Cerebellar nuclear complex (tissue), 1 donor: ENCODE results near the gene DAB1.

Experiments
- DNase-seq, 2 experiments: peaks; one replicate each; lab custom pipeline; 2025; lab: John Stamatoyannopoulos, UW

Gene DAB1

DNA sequence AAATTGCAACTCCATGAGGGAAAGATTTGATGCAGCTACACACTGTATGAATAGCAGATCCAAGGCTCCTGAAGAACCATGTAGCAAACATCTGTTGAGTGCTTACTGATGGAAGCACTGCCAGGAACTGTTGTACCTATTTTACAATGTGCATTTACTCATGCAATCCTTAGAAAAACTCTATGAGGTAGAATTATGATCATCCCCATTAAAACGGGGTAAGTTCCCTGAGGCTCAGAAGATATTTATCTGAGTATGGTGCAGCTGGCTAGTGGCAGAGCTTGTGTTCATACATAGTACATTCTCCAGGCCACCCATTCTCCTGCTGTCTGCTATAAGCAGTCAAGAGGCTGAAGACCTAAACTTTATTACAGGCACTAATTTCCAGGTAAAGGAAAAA, 403.6 kb downstream of the DAB1 start:
- DNase-seq = no peak

DNA sequence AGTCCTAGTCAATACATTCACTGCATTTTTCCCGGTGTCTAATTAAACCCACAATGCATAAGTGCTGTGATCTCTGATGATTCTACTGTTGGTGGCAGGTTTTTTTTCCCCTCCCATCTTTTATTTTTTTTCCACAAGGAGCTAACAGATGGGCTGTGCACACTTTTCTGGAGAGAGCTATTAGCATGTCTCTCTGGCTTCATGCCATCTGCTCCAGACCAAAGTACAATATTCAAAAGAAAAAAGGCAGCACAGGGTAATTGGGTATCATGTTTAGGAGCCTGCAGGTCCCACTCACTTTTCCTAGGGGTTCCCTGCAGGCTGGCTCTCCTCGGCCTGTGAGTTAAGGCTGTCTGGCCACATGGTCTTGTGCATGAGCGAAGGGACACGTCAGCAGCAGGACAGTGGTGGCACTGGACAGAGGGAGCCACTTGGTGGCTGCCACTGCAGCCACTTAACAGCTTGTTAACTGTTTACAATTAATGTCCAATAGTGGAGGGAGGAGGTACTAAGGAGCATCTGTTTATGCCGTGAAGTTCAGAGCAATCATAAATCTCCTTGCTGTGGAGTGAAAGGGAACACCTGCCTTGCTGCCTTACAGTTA, 404.5 kb downstream of the DAB1 start:
- DNase-seq = no peak

DNA sequence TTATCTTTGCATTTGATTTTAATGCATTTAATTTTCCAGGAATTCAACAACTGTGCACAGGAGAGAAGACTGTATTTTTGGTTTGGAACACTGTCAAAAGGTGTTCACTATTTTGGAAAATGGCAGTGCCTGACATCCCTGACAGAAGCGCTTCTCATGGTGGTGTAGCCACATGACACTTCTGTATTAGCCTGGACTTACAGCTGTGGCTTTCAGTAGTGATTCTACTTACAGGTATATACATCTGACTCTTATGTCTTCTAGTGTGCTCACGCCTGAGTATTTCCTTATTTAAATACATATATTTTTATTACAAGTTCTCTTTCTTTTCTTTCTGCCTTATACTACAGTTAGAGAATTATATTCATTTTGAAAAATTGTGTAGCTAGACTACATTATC, 405.7 kb downstream of the DAB1 start:
- DNase-seq = no peak

DNA sequence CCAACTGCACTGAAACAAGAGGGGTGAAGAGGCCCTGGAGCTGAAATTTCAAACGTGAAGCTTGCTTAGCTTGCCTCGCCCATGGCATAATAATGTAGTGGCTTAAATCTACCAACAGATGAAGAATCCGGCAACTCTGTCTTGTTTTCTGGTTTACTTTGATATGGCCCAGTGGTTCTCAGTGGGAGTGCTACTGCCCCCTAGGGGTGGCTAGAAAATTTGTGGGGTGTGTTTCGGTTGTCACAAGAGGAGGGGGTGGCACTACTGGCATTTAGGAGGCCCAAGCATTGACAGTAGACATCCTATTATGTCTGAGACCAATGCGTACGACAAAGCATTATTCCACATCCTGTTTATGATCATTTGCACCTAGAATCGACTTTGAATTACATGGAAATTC, 406.1 kb downstream of the DAB1 start:
- DNase-seq = no peak

DNA sequence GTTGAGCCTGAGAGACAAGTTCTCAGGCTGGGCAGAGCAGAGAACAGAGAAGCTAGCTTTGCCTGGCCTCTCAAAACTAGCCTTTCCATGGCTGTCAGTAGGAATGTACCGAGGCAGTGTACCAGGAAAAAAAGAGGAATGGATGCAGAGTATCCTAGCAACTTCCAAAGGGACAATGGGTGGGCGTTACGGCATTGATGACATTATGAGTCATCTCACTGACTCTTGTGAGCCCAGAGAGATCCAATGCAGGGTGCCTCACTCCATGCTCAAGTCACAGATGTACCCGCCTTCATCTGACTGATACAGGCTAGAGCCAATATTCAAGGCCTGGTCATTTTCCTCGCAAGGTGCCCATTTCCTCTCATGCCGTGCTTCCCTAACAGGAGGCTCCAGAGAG, 406.7 kb downstream of the DAB1 start:
- no peak for DNase-seq

DNA sequence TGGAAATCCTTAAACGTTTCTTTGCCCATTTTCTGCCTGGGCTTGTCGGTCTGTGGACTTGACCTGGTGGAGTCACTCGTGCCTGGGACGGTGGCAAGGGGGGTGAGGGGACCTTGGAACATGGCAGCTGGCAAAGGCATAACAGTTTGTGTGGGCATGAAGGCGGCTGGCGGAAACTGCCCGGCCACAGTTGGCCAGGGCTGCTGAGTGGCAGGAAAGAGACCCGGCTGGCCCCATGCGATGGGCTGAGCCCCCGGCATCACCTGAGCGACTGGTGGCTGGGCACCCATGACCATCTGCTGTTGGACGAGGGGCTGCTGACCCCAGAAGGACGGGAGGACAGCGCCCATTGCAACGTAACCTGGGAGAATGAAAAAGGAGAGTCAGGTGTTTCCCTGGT, 408.8 kb downstream of the DAB1 start:
- DNase-seq = no peak

DNA sequence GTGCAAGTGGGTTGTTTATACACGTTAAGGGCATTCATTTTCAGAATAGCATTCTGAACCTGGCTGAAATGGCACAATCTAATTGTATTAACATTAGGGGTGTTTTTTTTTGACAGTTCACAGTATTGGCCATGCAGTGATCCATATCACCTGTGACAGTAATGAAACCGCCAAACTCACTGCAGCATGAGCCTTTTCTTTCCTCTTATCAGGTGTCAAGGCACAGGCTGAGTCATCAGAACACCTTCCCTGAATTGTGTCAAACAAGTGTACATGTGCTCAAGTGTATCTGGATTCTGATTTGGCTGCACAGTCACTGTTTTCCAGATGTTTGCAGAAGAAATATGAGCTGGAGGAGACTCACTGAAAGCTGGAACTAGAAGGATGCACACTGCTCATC, 410.3 kb downstream of the DAB1 start:
- no peak for DNase-seq

DNA sequence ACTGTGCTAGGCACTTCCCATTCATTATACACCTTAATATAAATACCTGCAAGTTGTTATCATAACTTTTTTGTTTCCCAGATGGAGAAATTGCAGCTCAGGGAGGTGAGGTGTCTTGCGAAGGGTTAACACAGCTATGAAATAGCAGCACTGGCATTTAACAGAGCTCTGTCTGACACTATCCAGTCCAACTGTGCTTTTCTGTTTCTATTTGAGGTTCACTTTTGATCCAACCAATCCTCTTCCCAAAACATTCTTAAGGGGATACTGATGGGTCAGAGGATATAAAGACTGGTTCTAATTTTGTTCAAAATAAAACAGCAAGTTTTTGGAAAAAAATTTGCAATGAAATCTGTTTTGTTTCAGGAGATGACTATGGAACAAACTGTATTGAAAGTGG, 411.5 kb downstream of the DAB1 start:
- DNase-seq = no peak

DNA sequence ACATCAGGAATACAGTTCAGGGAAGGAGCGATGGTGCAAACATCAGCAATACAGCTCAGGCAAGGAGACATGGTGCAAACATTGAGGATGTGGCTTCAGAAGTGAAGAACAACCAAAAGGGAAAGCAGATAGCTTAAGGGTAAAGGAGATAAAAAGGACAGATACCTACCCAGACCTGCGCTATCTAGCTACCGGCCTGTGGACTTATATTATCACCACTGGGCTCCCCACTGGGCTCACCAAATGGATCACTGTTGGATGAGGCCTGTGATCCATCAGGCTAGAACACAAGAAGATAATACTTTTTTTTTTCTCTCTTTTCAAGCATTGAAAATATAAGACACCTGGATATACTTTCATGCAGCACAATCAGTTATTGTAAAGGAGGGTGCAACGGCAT, 413.3 kb downstream of the DAB1 start:
- no peak for DNase-seq

DNA sequence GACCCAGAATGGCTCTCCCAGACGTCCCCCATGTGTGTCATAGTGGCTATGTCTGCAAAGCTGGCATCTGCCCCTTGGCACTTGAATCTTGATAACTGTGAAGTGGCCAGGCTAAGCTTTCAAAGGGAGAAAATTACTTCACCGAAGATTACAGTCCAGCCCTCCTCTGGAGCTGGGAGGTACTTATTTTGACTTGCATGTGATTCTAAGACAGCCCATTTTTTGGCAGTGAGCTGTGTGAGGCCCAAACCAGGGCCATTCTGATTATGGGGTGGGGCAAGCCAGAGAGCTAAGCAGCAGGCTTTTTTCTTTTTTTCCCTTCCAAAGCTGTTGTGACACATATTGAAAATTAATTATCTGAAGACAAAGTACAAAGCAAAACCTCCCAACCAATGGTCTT, 415.9 kb downstream of the DAB1 start:
- DNase-seq = no peak

DNA sequence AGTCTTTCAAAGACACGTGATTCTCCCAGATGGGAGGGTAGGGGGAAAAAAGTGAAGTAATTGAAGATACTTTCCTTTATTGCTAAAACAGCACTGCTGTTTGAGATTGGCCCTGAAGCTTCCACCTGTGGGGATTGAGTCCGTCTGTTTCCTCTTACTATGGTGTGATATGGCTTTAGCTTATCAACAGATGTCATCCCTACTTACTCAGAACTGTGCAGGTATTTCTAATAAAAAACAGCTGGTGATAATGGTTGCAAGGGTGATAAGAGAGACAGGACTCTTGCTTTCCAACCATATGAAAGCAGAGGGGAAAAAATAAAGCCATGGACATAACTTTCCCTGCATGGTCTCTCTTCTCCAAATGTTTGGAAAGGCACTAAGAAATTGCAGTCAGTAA, 416.4 kb downstream of the DAB1 start:
- no peak for DNase-seq

DNA sequence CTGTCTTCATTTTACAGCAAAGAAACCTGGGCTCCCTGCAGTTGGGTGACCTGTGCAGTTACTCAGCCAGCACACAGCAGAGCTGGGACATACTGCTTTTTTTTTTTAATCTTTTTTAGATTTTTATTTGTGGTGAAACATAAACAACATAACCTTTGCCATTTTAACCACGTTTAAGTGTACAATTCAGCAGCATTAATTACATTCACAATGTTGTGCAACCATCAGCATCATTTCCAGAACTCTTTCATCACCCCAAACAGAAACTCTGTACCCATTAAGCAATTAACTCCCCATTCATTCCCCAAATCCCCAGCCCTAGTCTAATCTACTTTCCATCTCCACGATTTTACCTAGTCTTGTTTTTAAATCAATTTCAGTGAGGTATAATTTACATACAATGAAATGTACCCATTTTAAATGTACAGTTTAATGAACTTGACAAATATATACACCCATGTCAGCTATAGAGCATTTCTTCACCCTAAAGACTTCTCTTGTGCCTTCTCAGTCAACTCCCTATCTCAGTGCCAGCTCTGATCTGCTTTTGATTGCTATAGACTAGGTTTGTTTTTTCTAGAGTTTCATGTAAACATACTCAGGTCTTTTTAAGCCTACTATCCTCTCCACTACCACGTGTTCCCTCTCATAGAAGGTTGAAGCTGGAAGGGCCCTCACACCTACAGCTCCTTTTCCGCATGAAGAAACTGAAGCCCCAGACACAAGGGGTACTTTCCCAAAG, 420.3 kb downstream of the DAB1 start:
- no peak for DNase-seq

DNA sequence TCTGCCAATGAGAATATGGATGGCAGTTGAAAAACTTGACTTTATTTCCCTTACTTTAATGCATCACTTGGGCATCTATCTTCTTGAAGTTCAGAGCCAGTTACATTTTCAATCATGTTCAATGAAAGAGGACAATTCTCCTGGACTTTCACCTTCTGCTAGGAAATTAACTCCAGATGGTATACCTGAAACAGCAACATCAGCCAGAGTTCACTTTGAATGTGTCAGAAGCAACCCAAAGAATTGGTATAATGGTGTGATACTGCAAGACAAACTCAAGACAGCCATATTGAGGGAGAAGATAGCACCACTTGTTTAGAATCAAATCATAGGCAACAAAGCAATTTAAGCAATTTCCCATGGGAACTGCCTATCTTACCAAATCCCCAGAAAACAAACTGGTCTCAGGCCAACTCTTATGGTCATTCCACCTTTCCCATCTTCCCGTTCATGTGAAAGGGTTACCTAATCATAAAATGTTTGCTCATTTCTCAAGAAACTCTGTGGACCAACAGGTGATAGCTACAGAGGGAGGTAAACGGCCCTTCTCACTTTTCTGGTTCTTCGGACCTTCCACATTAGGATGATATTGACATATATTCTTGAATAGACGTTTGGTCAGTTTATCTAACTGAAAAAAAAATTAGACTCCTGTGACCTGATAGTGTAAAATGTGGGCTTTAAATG, 428.3 kb downstream of the DAB1 start:
- DNase-seq = no peak

DNA sequence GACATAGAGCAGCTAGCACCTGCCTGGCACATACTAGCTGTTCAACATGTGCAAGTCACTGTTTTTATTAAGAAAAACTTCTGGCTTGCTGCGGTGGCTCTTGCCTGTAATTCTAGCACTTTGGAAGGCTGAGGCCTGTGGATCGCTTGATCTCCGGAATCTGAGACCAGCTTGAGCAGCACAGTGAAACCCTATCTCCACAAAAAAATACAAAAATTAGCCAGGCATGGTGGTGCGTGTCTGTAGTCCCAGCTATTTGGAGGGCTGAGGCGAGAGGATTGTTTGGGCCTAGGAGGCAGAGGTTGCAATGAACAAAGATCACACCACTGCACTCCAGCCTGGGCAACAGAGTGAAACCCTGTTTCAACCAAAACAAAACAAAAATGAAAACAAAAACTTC, 430.4 kb downstream of the DAB1 start:
- DNase-seq = no peak

DNA sequence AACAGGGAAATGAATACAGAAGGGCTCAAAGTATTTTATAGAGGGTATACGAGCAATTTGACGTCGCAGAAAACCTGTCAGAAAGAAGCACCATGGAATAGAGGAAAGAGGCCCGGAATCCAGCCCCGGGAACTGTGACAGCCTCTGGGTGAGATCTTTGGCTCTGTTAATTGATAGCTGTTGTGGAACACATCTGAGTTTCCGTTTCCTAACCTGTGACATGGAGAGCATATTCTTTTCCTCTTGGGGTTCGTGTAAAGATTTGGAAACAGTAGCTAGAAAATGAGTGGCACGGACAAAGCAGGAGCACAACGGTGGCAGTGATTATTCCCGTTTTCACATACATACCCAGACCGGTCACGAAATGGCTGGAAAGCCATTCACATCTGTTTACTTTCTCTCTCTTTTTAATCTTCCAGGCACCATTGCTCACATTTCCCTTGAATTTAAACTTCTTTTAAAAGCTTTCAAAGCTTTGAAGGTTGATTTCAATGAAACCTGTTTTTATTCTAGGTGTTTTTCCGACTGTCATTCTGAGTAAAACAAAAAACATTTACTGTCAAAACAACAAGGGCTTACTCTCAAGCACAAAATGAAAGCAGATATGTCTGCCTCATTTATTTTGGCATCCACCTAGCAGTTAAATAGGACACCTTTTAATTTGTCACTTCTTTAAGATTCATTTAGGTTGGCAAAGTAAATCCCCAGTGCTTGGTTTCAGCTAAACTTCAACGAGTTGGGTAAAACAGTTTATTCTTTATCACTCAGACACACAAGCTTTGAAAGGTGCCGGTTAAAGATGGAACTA, 431.3 kb downstream of the DAB1 start:
- DNase-seq = no peak

DNA sequence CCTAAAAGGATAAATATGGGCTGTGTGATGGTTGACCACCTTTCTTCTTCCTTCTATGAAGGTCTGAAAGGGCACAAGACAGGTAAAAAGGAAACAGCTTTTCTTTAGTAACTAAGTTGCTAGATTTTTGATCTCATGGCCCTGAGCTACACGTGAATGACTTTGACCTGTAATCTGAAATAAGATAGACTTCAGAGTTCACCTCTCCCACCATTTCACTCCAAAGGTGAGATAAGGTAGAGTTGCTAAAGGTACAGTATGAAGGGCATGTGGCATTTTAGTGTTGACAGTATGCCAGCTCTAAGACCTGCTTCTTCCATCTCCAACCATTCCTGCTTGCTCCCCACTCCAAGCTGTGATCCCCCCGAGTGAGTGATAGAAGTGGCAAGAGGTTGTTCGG, 432.3 kb downstream of the DAB1 start:
- no peak for DNase-seq

DNA sequence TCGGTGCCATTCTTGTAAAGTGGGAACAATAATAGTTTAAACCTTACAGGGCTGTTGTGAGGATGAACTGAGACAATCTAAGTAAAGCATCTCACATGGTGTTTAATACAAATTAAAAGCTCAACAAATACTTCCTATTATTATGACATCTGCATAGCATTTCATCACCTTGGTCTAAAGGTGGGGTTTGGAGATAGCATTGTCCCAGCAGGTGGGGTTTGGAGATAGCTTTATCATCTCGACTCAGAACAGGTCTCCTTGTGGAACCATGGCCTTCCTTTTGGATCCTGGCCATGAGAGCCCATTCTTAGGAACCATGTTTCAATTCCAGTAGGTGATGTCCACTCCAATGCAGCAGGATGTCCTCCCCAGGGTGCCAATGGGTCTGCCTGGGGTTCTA, 437.5 kb downstream of the DAB1 start:
- no peak for DNase-seq

DNA sequence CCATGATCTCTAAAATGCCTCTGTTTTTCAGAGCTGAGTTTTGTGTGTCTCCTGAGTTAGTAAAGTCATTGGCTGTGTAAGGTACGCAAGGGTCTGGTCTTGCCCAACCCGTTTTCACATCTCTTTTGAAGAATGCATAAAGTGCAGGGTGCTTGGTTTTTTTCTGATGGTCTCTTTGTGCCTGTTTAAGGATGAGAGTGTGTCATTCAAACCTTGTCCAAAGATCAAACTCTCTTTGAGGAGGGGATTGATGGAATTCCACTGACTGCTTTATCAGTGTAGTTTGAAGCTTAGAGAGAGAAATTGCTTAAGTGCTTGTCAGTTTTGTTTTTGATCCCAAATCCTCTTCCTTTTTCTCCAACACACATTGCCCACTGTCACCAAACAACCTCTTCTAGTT, 438.0 kb downstream of the DAB1 start:
- no peak for DNase-seq

DNA sequence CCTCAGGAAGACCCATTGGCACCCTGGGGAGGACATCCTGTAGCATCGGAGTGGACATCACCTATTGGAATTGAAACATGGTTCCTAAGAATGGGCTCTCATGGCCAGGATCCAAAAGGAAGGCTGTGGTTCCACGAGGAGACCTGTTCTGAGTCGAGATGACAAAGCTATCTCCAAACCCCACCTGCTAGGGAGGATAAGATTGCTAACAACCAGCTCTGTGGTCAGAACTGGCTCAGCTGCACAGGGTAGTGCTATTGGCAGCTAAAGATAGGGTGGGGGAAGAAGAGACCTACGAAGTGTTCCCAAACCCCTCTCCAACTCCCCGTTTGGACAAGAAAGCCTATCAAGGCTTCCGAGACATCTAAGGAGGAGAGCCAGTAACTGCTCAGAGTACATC, 440.4 kb downstream of the DAB1 start:
- no peak for DNase-seq

DNA sequence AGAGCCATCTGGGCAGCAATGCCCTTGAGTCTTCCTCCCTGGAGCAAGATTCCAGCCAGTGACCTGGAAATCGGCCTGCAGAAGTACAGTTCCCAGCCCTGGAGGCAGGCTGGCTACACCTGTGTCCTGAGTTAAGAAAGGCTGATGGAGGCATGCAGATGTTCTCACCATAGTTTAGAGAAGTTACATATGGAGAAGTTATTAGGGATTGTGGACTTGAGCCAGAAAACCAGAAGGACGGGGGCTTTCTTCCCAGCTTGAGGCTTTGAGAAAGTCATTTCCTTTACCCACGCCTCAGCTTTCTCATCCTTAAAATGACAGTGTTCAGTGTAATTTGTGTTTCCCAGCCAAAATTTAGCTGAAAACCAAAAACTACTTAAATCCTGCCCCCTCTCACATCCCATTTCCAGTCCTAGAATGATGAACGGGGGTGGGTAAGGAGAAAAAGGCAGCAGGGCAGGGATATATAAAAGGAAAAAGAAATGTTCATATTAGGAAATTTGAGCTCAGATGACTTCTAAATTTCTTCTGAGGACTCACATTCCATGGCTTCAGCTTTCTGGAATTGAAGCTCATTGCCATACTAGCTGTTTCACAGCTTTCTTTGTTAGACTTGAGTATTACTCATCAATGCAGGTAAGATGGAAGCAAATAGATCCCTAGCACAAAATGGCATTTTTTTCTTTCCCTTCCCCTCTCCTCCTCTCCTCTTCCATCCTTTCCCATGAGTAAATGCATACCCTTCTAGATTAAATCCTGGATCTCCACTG, 443.7 kb downstream of the DAB1 start:
- DNase-seq = no peak

DNA sequence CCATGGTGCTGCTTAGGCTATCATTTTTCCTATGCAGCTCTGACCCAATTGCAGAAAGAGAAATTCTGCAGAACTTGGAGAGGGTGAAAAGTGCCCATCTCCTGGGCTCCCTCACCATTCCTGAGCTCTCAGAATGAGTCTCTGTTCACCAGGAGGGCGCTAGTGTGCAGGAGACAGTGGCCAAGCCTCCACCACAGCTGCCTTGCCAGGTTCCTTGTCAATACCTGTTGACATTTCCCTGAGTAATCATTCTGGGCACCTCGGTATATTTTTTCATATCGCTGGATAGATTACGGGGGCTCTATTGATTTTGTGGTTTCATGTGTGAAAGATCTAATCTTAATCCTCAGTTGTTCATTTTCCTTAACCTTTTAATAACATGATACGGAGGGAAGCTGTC, 445.0 kb downstream of the DAB1 start:
- DNase-seq = no peak

DNA sequence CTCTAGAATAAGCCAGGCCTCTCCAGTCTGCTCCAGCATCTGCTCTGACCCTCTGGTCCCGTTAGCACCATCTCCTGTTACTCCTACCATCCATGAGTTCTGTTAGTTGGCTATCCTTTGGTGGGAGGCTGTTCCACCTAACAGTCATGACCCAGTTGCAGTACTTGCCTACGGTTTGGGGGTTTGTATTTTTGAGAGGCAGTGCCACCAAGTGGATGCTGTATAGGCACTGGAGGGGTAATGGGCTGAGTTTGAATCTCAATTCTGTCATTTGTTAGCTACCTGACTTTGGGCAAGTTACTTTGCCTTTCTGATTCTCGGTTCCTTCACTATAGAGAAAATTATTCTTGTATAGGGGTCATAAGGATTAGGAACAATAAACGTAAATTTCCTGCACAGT, 445.9 kb downstream of the DAB1 start:
- no peak for DNase-seq
